PC-9 (cell line): ENCODE measurements around the gene IQGAP3.

Experiments used
- EZH2 ChIP-seq: fragments of 200-600 bp; sonication (generic); IDR thresholded peaks from 2 replicates; pipeline ENCODE4 v1.8.0; 2017; ENCODE audit warnings: antibody characterized with exemption, low read depth
- TF ChIP-seq, protein P1 (sequence below): fragments of 200-600 bp; sonication (generic); conservative IDR thresholded peaks from 2 replicates; pipeline ENCODE4 v1.6.1; 2017; ENCODE audit warnings: mixed run types, antibody characterized with exemption, mild to moderate bottlenecking, moderate library complexity

DNA sequence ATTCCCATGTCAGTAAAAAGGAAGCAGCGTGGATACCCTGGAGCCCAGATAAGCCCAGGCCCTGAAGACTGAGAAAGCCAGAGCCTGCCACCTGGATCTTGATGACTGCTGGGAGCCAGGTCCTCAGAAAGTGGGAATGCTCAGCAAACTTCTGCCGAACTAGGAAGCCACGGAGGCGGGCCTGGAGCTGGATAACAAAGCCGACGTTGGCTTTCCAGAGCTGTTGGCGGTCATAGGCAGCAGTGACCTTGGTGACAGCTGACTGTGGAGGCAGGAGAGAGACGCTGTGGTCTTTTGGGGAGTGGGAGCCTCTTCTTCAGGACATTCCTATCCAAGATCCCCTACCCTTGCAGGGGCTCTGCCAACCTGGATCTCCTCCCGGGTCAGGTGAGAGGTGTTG is 24.4 kb downstream of the IQGAP3 start:
- TF ChIP-seq, protein P1, sequence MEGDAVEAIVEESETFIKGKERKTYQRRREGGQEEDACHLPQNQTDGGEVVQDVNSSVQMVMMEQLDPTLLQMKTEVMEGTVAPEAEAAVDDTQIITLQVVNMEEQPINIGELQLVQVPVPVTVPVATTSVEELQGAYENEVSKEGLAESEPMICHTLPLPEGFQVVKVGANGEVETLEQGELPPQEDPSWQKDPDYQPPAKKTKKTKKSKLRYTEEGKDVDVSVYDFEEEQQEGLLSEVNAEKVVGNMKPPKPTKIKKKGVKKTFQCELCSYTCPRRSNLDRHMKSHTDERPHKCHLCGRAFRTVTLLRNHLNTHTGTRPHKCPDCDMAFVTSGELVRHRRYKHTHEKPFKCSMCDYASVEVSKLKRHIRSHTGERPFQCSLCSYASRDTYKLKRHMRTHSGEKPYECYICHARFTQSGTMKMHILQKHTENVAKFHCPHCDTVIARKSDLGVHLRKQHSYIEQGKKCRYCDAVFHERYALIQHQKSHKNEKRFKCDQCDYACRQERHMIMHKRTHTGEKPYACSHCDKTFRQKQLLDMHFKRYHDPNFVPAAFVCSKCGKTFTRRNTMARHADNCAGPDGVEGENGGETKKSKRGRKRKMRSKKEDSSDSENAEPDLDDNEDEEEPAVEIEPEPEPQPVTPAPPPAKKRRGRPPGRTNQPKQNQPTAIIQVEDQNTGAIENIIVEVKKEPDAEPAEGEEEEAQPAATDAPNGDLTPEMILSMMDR, result no peak
- TF ChIP-seq EZH2, result no peak
